Nephron (organoid): Measurements from ENCODE around the gene UBE2D1.
"Not testable (repeated sequence)": the region's sequence is repeated elsewhere in the genome, so short reads cannot be mapped to it uniquely, and the experiment has no call there.

Experiments used
- H3K27ac Mint-ChIP-seq, 3 experiments: 2 replicates each; pipeline ENCODE4 v1.8.0; 2020; ENCODE audit warnings: mixed read lengths in 3 of 3, mild to moderate bottlenecking in 2 of 3, moderate library complexity in 1 of 3
- H3K27me3 Mint-ChIP-seq: 2 replicates; pipeline ENCODE4 v1.8.0; 2021; ENCODE audit warnings: low read depth, mild to moderate bottlenecking, moderate library complexity, mixed read lengths
- H3K36me3 Mint-ChIP-seq: 2 replicates; pipeline ENCODE4 v1.8.0; 2020; ENCODE audit warnings: low read depth, mixed read lengths
- H3K4me1 Mint-ChIP-seq: 2 replicates; pipeline ENCODE4 v1.8.0; 2020; ENCODE audit warnings: mixed read lengths
- H3K4me3 Mint-ChIP-seq, 3 experiments: 2 replicates each; pipeline ENCODE4 v1.8.0; 2020; ENCODE audit warnings: mild to moderate bottlenecking in 3 of 3, mixed read lengths in 3 of 3, moderate library complexity in 2 of 3
- H3K9me3 Mint-ChIP-seq: 2 replicates; pipeline ENCODE4 v1.8.0; 2020; ENCODE audit warnings: mixed read lengths
- CTCF ChIP-seq, 3 experiments: fragments of 200-600 bp; sonication (generic); IDR thresholded peaks; one replicate each; pipeline ENCODE4 v1.5.0; 2021; ENCODE audit warnings: antibody characterized with exemption in 3 of 3; ENCODE audit not compliant: unreplicated experiment in 3 of 3

The UBE2D1 gene

GRCh38 chr10:58414270-58415041 is 79.7 kb downstream of the UBE2D1 start:
- TF ChIP-seq CTCF (IDR thresholded peaks at IDR 0.05; ENCODE audit: unreplicated experiment in 3 of 3), result peak; percentile 49 to 59 (median 57)
- Mint-ChIP-seq H3K9me3 (peaks cover 6% of the 10 kb centered on the region), H3K27ac (peak overlapping the region in 2 of 3 experiments; percentile 13 to 59), H3K36me3 (no peaks in the 10 kb centered on the region), H3K27me3 (no peaks in the 10 kb centered on the region), H3K4me3 (no peak overlapping the region), H3K4me1 (peaks cover 4% of the 10 kb centered on the region)

DNA sequence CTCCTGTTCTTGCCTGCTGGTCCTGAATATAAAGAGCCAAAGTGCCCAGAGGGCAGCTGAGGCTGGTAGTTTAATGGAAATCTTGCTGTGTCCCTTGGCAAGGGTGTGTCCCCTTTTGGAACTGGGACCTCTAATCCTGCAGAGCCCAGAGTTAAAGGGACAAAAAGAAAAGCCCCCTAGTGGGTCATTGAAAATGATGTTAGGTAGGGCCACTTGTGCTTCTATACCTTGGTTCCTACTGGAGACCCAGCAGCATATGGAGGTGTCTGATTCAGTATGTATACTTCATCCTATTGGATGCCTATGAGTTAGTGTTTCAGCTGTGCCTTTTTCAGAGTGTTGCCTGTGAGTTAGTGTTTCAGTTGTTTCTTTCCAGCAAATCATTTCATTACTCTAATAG is 81.0 kb downstream of the UBE2D1 start:
- H3K4me3 Mint-ChIP-seq, result no peak overlapping the region
- no peak for TF ChIP-seq CTCF (IDR thresholded peaks at IDR 0.05; ENCODE audit: unreplicated experiment in 3 of 3)
- no peaks in the 10 kb centered on the region for H3K27me3 Mint-ChIP-seq

DNA sequence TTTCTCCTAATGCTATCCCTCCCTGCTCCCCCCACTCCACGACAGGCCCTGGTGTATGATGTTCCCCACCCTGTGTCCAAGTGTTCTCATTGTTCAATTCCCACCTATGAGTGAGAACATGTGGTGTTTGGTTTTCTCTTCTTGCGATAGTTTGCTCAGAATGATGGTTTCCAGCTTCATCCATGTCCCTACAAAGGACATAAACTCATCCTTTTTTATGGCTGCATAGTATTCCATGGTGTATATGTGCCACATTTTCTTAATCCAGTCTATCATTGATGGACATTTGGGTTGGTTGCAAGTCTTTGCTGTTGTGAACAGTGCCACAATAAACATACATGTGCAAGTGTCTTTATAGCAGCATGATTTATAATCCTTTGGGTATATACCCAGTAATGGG is 83.1 kb downstream of the UBE2D1 start:
- not testable (repeated sequence) for H3K4me3 Mint-ChIP-seq, H3K4me1 Mint-ChIP-seq, H3K36me3 Mint-ChIP-seq, H3K27ac Mint-ChIP-seq, H3K27me3 Mint-ChIP-seq
- peaks cover 27% of the 10 kb centered on the region for H3K9me3 Mint-ChIP-seq

More for the DNA sequence above, 81.0 kb downstream of the UBE2D1 start:
- Mint-ChIP-seq H3K4me1 (peaks cover 4% of the 10 kb centered on the region), H3K9me3 (peaks cover 15% of the 10 kb centered on the region), H3K27ac (no peak overlapping the region), H3K36me3 (no peaks in the 10 kb centered on the region)
